SK-N-SH treated with all-trans-retinoic acid at 6 μM for 48 hours (cell line): Measurements from ENCODE around the gene VWA5B2.
A peak's percentile ranks its signal among the peaks of the same experiment; 100 is the strongest.
"Not testable (repeated sequence)": the region's sequence is repeated elsewhere in the genome, so short reads cannot be mapped to it uniquely, and the experiment has no call there.

Experiments used
- ATAC-seq: fragments of 200-7000 bp; cut with Tn5 transposase; 3 replicates; pipeline ENCODE4 v1.9.1; 2020; ENCODE audit warnings: mild to moderate bottlenecking, moderate library complexity
- ARNTL ChIP-seq: fragments of 450-650 bp; formaldehyde crosslinking; IDR thresholded peaks from 2 replicates; pipeline ENCODE4 v1.5.0; 2020; ENCODE audit warnings: low read depth, mild to moderate bottlenecking, moderate library complexity, borderline replicate concordance
- BACH2 ChIP-seq: fragments of 250-450 bp; sonication (Bioruptor Pico); IDR thresholded peaks from 2 replicates; pipeline ENCODE4 v1.9.0; 2021; ENCODE audit warnings: mild to moderate bottlenecking, borderline replicate concordance
- CREB5 ChIP-seq: fragments of 250-450 bp; sonication (Bioruptor Pico); IDR thresholded peaks from 2 replicates; pipeline ENCODE4 v1.5.1; 2020; ENCODE audit warnings: low read depth, mild to moderate bottlenecking, moderate library complexity
- CSDC2 ChIP-seq: fragments of 250-450 bp; sonication (Bioruptor Pico); IDR thresholded peaks from 2 replicates; pipeline ENCODE4 v1.5.0; 2020; ENCODE audit warnings: mild to moderate bottlenecking, moderate library complexity
- ESRRG ChIP-seq: fragments of 250-450 bp; sonication (Bioruptor Pico); IDR thresholded peaks from 2 replicates; pipeline ENCODE4 v1.6.1; 2021; ENCODE audit warnings: mild to moderate bottlenecking
- OSR1 ChIP-seq: fragments of 250-450 bp; sonication (Bioruptor Pico); IDR thresholded peaks from 2 replicates; pipeline ENCODE4 v1.8.0; 2022; ENCODE audit warnings: moderate library complexity, mild to moderate bottlenecking, inconsistent platforms
- POU6F1 ChIP-seq: fragments of 250-450 bp; sonication (Bioruptor Pico); IDR thresholded peaks from 2 replicates; pipeline ENCODE4 v1.8.0; 2021; ENCODE audit warnings: low read depth, mild to moderate bottlenecking, moderate library complexity, borderline replicate concordance
- PPARA ChIP-seq: fragments of 250-450 bp; sonication (Bioruptor Pico); IDR thresholded peaks from 2 replicates; pipeline ENCODE4 v1.5.0; 2020; ENCODE audit warnings: mild to moderate bottlenecking, borderline replicate concordance
- RARB ChIP-seq: fragments of 250-450 bp; sonication (Bioruptor Pico); IDR thresholded peaks from 2 replicates; pipeline ENCODE4 v1.8.0; 2021; ENCODE audit warnings: mild to moderate bottlenecking, moderate library complexity
- SNAI2 ChIP-seq: fragments of 250-450 bp; sonication (Bioruptor Pico); IDR thresholded peaks from 2 replicates; pipeline ENCODE4 v1.5.0; 2020; ENCODE audit warnings: mild to moderate bottlenecking, moderate library complexity
- TCF4 ChIP-seq: fragments of 250-450 bp; sonication (Bioruptor Pico); IDR thresholded peaks from 2 replicates; pipeline ENCODE4 v1.8.0; 2021; ENCODE audit warnings: mild to moderate bottlenecking, moderate library complexity, borderline replicate concordance
- TOX ChIP-seq: fragments of 250-450 bp; sonication (Bioruptor Pico); IDR thresholded peaks from 2 replicates; pipeline ENCODE4 v1.8.0; 2021; ENCODE audit warnings: mild to moderate bottlenecking, moderate library complexity, borderline replicate concordance
- TSHZ2 ChIP-seq: fragments of 250-450 bp; sonication (Bioruptor Pico); IDR thresholded peaks from 2 replicates; pipeline ENCODE4 v1.5.0; 2020; ENCODE audit warnings: mild to moderate bottlenecking, moderate library complexity
- ZC3H10 ChIP-seq: fragments of 250-450 bp; sonication (Bioruptor Pico); IDR thresholded peaks from 2 replicates; pipeline ENCODE4 v1.5.1; 2021; ENCODE audit warnings: mild to moderate bottlenecking, moderate library complexity
- ZFP3 ChIP-seq: fragments of 250-450 bp; sonication (Bioruptor Pico); IDR thresholded peaks from 2 replicates; pipeline ENCODE4 v1.5.0; 2020; ENCODE audit warnings: mild to moderate bottlenecking, moderate library complexity
- ZFP30 ChIP-seq: fragments of 450-650 bp; formaldehyde crosslinking; IDR thresholded peaks from 2 replicates; pipeline ENCODE4 v1.5.0; 2022; ENCODE audit warnings: mild to moderate bottlenecking, moderate library complexity
- ZNF565 ChIP-seq: fragments of 450-650 bp; formaldehyde crosslinking; conservative IDR thresholded peaks from 2 replicates; pipeline ENCODE4 v1.5.0; 2020; ENCODE audit warnings: low read depth, mild to moderate bottlenecking, moderate library complexity
- ZNF70 ChIP-seq: fragments of 450-650 bp; formaldehyde crosslinking; IDR thresholded peaks from 2 replicates; pipeline ENCODE4 v1.5.0; 2020; ENCODE audit warnings: mild to moderate bottlenecking, moderate library complexity
- TF ChIP-seq, protein P1 (sequence below): fragments of 250-450 bp; sonication (Bioruptor Pico); IDR thresholded peaks from 2 replicates; pipeline ENCODE4 v1.5.1; 2021; ENCODE audit warnings: mild to moderate bottlenecking, moderate library complexity

Gene VWA5B2

DNA sequence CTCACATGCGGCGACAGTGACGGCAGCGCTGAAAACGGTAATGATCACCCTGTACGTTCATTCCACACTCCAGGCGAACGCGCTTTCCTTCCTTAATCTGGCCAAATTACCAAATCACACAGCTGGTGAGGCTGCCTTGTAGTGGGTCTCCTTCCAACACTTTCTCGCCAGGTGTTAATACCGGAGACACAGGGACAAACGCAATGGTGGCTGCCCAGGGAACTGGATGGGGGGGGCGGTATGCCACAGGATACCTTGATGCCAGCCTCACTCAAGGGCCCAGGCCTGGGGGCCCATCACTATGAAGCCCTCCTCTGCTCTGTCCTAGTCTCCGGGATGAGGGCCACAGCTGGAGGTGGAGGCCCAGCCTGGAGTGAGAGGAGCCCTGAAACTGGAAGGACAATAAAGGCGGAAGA, 33.4 kb downstream of the VWA5B2 start:
- no peak for ATAC-seq
- TF ChIP-seq ZNF70 (peak; percentile 78), PPARA (CRISPR knock-in tag) (no peak), ZFP3 (CRISPR knock-in tag) (no peak)

DNA sequence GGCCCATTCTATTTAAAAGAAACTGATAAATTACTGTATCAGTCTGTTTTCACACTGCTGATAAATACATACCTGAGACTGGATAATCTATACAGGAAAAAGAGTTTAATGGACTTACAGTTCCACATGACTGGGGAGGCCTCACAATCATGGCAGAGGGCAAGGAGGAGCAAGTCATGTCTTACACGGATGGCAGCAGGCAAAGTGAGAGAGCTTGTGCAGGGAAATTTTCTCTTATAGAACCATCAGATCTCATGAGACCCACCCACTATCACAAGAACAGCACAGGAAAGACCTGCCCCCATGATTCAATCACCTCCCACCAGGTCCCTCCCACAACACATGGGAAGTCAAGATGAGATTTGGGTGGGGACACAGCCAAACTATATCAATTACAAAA, 37.9 kb downstream of the VWA5B2 start:
- not testable (repeated sequence) for ATAC-seq

DNA sequence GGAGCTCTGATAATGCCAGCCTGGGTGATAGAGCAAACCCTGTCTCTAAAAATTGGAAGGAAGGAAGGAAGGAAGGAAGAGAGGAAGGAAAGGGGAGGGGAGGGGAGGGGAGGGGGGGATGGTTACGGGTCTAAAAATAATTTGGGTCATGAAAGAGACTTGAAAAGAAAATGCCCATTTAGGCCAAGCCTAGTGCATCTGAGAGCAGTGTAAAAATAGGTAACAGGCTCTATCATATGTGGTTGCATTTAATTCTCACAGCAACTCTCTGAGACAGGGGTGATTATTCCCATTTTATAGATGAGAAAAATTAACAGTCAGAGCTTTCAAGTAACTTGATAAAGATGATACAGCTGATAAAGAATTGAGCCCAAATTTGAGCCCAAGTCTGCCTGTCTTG, 42.9 kb downstream of the VWA5B2 start:
- TF ChIP-seq ZNF565 (CRISPR knock-in tag): no peak
- TF ChIP-seq ZFP30 (CRISPR knock-in tag): no peak
- no peak for TF ChIP-seq ZFP3 (CRISPR knock-in tag)
- no peak for ATAC-seq

DNA sequence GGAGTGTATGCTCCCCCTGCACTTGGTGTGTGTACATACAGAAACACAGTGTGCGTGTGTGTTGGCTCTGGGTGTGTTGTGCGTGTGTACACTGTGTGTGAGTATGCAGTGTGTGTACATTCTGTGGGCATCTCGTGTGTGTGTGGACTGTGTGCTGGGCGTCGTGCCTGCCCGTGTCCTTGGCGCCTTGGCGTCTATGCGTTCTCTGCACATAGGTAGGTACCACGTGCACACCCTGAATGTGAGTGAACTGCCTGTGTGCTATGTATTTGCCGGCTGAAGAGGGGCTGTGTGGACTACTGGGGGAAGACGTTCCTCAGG, 46.0 kb downstream of the VWA5B2 start:
- no peak for ATAC-seq
- TF ChIP-seq POU6F1: no peak
- no peak for TF ChIP-seq ARNTL
- no peak for TF ChIP-seq BACH2
- no peak for TF ChIP-seq SNAI2 (CRISPR knock-in tag)
- no peak for TF ChIP-seq CSDC2 (CRISPR knock-in tag)
- TF ChIP-seq ZC3H10 (CRISPR knock-in tag): no peak
- no peak for TF ChIP-seq TSHZ2 (CRISPR knock-in tag)
- TF ChIP-seq CREB5: no peak
- TF ChIP-seq TOX (CRISPR knock-in tag): no peak
- TF ChIP-seq RARB (CRISPR knock-in tag): no peak
- TF ChIP-seq OSR1 (CRISPR knock-in tag): no peak
- TF ChIP-seq, all 23 proteins: peak for 0

DNA sequence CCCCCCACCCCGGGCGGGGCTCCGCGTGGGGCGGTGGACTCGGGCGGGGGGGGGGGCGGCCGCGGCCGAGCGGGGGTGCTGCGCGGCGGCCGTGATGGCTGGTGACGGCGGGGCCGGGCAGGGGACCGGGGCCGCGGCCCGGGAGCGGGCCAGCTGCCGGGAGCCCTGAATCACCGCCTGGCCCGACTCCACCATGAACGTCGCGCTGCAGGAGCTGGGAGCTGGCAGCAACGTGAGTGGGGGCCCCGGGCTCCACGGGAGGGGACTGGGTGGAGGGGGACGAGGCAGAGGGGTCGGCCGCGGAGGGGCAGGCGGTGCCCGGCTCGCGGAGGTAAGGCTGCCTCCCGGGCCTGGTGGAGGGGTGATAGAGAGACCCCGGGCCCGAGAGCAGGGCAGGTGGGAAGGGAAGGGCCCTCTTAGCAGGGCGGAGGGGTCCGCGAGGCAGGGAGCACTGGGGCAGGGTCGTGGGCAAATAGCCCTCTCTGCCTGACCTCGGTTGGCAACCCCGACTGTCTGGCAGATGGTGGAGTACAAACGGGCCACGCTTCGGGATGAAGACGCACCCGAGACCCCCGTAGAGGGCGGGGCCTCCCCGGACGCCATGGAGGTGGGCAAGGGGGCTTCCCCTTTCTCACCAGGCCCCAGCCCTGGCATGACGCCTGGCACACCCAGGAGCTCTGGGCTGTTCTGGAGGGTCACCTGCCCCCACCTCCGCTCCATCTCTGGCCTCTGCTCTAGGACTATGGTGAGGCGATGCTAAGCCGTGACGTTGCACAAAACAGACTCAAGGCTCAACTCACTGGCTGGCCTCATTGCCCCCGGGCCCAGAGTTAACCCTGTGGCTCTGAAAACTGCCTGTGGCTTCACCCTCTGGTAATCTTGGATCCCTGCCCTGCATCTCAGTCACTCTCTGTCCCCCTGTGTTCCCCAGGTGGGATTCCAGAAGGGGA, 46.9 kb downstream of the VWA5B2 start, which contains the start of gene ECE2:
Gene ECE2 (plus strand): TSS at position 62 of the 950 bp plus-strand sequence. CDS start 132 bp downstream, at position 194.
- no peak for TF ChIP-seq SNAI2 (CRISPR knock-in tag)
- TF ChIP-seq POU6F1: no peak
- TF ChIP-seq ZNF70: no peak
- TF ChIP-seq TOX (CRISPR knock-in tag): no peak
- ATAC-seq: no peak

DNA sequence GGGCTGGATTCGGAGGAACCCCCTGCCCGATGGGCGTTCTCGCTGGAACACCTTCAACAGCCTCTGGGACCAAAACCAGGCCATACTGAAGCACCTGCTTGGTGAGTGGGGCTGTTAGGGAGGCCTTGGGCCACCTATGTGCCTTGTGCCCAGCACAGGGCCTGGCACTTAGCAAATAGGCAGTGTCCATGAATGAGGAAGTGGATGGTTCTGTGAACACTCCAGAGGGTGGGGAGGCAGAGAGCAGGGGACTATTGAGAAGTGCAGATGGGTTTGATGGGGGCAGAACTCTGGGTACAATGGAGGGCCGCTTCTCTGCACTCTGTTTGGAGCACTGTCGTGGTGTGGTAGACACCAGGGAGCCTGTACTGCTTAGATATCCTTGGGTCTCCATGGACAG, 48.0 kb downstream of the VWA5B2 start:
- ATAC-seq: no peak
- TF ChIP-seq ZFP30 (CRISPR knock-in tag): no peak
- TF ChIP-seq POU6F1: no peak
- TF ChIP-seq, protein P1, sequence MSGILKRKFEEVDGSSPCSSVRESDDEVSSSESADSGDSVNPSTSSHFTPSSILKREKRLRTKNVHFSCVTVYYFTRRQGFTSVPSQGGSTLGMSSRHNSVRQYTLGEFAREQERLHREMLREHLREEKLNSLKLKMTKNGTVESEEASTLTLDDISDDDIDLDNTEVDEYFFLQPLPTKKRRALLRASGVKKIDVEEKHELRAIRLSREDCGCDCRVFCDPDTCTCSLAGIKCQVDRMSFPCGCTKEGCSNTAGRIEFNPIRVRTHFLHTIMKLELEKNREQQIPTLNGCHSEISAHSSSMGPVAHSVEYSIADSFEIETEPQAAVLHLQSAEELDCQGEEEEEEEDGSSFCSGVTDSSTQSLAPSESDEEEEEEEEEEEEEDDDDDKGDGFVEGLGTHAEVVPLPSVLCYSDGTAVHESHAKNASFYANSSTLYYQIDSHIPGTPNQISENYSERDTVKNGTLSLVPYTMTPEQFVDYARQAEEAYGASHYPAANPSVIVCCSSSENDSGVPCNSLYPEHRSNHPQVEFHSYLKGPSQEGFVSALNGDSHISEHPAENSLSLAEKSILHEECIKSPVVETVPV: no peak
- TF ChIP-seq PPARA (CRISPR knock-in tag): no peak
- TF ChIP-seq ESRRG (CRISPR knock-in tag): no peak
- TF ChIP-seq ZNF70: no peak
- no peak for TF ChIP-seq BACH2
- no peak for TF ChIP-seq ZC3H10 (CRISPR knock-in tag)
- TF ChIP-seq TCF4 (CRISPR knock-in tag): no peak
